KMS-11 (cell line): ENCODE data around the gene IFNAR2.

Experiments
- H2AFZ ChIP-seq: fragments of 200-600 bp; sonication (generic); 2 replicates; pipeline ENCODE4 v1.6.1; 2016; ENCODE audit warnings: antibody characterized with exemption, mixed run types, low read depth
- H3K27ac ChIP-seq: fragments of 200-600 bp; sonication (generic); 2 replicates; pipeline ENCODE4 v1.6.1; 2016; ENCODE audit warnings: mild to moderate bottlenecking, mixed run types
- H3K27me3 ChIP-seq: fragments of 200-600 bp; sonication (generic); 2 replicates; pipeline ENCODE4 v1.6.1; 2017; ENCODE audit warnings: mild to moderate bottlenecking, low read depth, mixed run types, moderate library complexity; ENCODE audit not compliant: insufficient read depth
- H3K36me3 ChIP-seq: fragments of 200-600 bp; sonication (generic); 2 replicates; pipeline ENCODE4 v1.6.1; 2017; ENCODE audit warnings: mild to moderate bottlenecking, mixed run types; ENCODE audit not compliant: insufficient read depth
- H3K4me1 ChIP-seq: fragments of 200-600 bp; sonication (generic); 2 replicates; pipeline ENCODE4 v1.6.1; 2016; ENCODE audit warnings: mild to moderate bottlenecking, low read depth, mixed run types; ENCODE audit not compliant: poor library complexity, severe bottlenecking
- H3K4me2 ChIP-seq: fragments of 200-600 bp; sonication (generic); 2 replicates; pipeline ENCODE4 v1.7.0; 2016; ENCODE audit warnings: mild to moderate bottlenecking, mixed run types
- H3K4me3 ChIP-seq: fragments of 200-600 bp; sonication (generic); IDR thresholded peaks from 2 replicates; pipeline ENCODE4 v1.6.1; 2017; ENCODE audit warnings: low read depth, low read length, mixed read lengths; ENCODE audit not compliant: insufficient read depth
- H3K79me2 ChIP-seq: fragments of 200-600 bp; sonication (generic); 2 replicates; pipeline ENCODE4 v1.6.1; 2016; ENCODE audit warnings: low read depth, mixed run types; ENCODE audit not compliant: insufficient read depth
- H3K9ac ChIP-seq: fragments of 200-600 bp; sonication (generic); 2 replicates; pipeline ENCODE4 v1.6.1; 2016; ENCODE audit warnings: mild to moderate bottlenecking, mixed run types
- H4K20me1 ChIP-seq: fragments of 200-600 bp; sonication (generic); 2 replicates; pipeline ENCODE4 v1.6.1; 2016; ENCODE audit warnings: mild to moderate bottlenecking, mixed run types; ENCODE audit not compliant: insufficient read depth
- CTCF ChIP-seq: fragments of 200-600 bp; sonication (generic); conservative IDR thresholded peaks from 2 replicates; pipeline ENCODE4 v1.6.1; 2017; ENCODE audit warnings: low read depth, mild to moderate bottlenecking, antibody characterized with exemption, low read length, moderate library complexity, mixed read lengths

Gene IFNAR2

DNA sequence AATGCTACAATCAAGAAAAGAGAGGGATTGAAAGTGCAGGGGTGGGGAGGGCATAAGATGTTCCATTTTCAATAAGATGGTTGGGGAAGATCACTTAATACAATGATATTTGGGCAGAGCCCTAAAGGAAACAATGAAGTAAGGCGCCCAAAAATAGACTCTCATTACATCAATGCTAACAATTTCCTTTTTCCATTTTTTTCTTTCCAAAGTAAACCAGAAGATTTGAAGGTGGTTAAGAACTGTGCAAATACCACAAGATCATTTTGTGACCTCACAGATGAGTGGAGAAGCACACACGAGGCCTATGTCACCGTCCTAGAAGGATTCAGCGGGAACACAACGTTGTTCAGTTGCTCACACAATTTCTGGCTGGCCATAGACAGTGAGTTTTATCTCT is 16.8 kb downstream of the IFNAR2 start:
- H3K79me2 ChIP-seq = peaks cover 18% of the 10 kb centered on the region
- no peak overlapping the region for H3K4me2 ChIP-seq
- no peak for TF ChIP-seq CTCF
- no peaks in the 10 kb centered on the region for H4K20me1 ChIP-seq
- H2AFZ ChIP-seq = no peak overlapping the region
- no peak overlapping the region for H3K4me3 ChIP-seq
- no peak overlapping the region for H3K27ac ChIP-seq
- H3K9ac ChIP-seq = no peak overlapping the region
- H3K27me3 ChIP-seq = no peaks in the 10 kb centered on the region
- H3K36me3 ChIP-seq = peaks cover 4% of the 10 kb centered on the region; the same call in 1 of the 2 replicates
- peaks cover 46% of the 10 kb centered on the region for H3K4me1 ChIP-seq

GRCh38 chr21:33246963-33247362 is 17.2 kb downstream of the IFNAR2 start:
- Histone ChIP-seq H3K27ac (no peak overlapping the region), H3K79me2 (peaks cover 13% of the 10 kb centered on the region; the same call in 1 of the 2 replicates), H3K36me3 (peaks cover 4% of the 10 kb centered on the region; the same call in 1 of the 2 replicates), H3K4me3 (no peak overlapping the region), H3K4me2 (no peak overlapping the region), H4K20me1 (no peaks in the 10 kb centered on the region), H3K9ac (no peak overlapping the region), H3K27me3 (no peaks in the 10 kb centered on the region), H3K4me1 (peaks cover 41% of the 10 kb centered on the region), H2AFZ (no peak overlapping the region)
- no peak for TF ChIP-seq CTCF

GRCh38 chr21:33247599-33247998 is 17.9 kb downstream of the IFNAR2 start:
- Histone ChIP-seq H3K9ac (no peak overlapping the region), H3K4me3 (no peak overlapping the region), H4K20me1 (no peaks in the 10 kb centered on the region), H3K4me1 (peaks cover 37% of the 10 kb centered on the region), H3K79me2 (peaks cover 10% of the 10 kb centered on the region; the same call in 1 of the 2 replicates), H3K27me3 (no peaks in the 10 kb centered on the region), H2AFZ (no peak overlapping the region), H3K27ac (no peak overlapping the region), H3K4me2 (no peak overlapping the region), H3K36me3 (peaks cover 4% of the 10 kb centered on the region; the same call in 1 of the 2 replicates)
- TF ChIP-seq CTCF = no peak

DNA sequence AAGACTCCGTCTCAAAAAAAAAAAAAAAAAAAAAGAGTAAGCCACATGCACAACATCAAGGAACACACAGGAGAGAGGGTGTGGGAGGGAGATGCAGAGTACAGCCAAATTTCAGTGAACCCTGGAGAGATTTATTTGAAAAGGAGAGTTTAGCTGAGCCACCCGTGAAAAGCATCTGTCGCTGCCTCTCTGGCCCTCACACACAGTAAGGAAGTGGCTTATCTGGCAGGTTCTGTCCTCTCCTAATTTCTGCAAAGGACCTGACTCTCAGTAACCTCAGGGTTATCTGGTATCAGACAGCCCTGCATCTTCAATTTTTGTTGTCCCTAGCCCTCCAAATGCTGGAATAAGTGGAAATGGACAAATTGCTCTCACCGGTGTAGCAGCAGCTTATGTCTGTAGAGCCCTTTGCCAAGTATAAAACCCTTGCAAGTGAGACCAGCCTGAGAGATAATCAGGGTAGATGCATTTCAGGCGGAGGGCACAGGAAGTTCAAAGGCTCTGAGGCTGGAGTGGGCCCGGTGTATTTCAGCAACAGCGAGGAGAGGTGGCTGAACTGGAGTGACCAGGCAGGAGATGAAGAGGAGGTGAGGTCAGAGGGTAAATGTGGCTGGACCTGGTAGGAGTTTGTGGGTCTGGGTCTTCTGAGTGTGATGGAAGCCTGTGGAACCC is 19.7 kb downstream of the IFNAR2 start:
- no peak overlapping the region for H3K9ac ChIP-seq

More for the DNA sequence above, 19.7 kb downstream of the IFNAR2 start:
- H3K79me2 ChIP-seq = no peaks in the 10 kb centered on the region
- H3K36me3 ChIP-seq = peaks cover 4% of the 10 kb centered on the region; the same call in 1 of the 2 replicates
- no peak overlapping the region for H3K4me3 ChIP-seq
- H4K20me1 ChIP-seq = no peaks in the 10 kb centered on the region
- no peak overlapping the region for H2AFZ ChIP-seq
- TF ChIP-seq CTCF = no peak
- no peak overlapping the region for H3K27ac ChIP-seq
- H3K4me2 ChIP-seq = no peak overlapping the region
- no peaks in the 10 kb centered on the region for H3K27me3 ChIP-seq
- peaks cover 21% of the 10 kb centered on the region for H3K4me1 ChIP-seq
